GM12872 (cell line): ENCODE measurements around the gene ANXA3.

Experiments
- CTCF ChIP-seq: IDR thresholded peaks from 3 replicates; pipeline ENCODE4 v1.5.1; 2011; ENCODE audit warnings: low read depth, mild to moderate bottlenecking, low read length, moderate library complexity; ENCODE audit not compliant: insufficient read depth

Gene ANXA3

GRCh38 chr4:78645853-78646757 is 94.5 kb downstream of the ANXA3 start:
- no peak for TF ChIP-seq CTCF

- TF ChIP-seq CTCF: no peak
These were observed 95.7 kb downstream of the ANXA3 start for GRCh38 chr4:78647272-78647671.

- TF ChIP-seq CTCF: no peak
These were observed 97.2 kb downstream of the ANXA3 start for GRCh38 chr4:78648640-78649363.

- no peak for TF ChIP-seq CTCF
These were observed 98.8 kb downstream of the ANXA3 start for GRCh38 chr4:78650106-78651024.

- TF ChIP-seq CTCF: no peak
These were observed 99.8 kb downstream of the ANXA3 start for GRCh38 chr4:78651250-78651860.

GRCh38 chr4:78652282-78652876 is 100.8 kb downstream of the ANXA3 start:
- no peak for TF ChIP-seq CTCF
